Activated B cell treated with CpG ODN at 0.5 μM for 24 hours (primary cell): ENCODE measurements around the gene TMEM117. TPM values are rescaled to one million over a fixed set of nuclear protein-coding genes. Genes with fewer than 3 reads are reported as not detected.

Source experiments
- ATAC-seq: fragments of 200-7000 bp; cut with Tn5 transposase; one replicate; pipeline ENCODE4 v1.10.0; 2021; ENCODE audit warnings: low read depth, mild to moderate bottlenecking, moderate library complexity
- CTCF ChIA-PET: fragments of 350-600 bp; sonication (Branson Sonifier 250); formaldehyde crosslinking; loops from one replicate; lab custom pipeline; 2021; ENCODE audit warnings: antibody characterized with exemption; lab: Charles Lee
- POLR2A ChIA-PET: fragments of 350-600 bp; sonication (Branson Sonifier 250); formaldehyde crosslinking; loops from one replicate; lab custom pipeline; 2021; ENCODE audit warnings: antibody characterized with exemption; lab: Charles Lee
- DNase-seq: peaks from one replicate; pipeline ENCODE4 v3.0.0; 2022
- H3K27ac Mint-ChIP-seq: one replicate; pipeline ENCODE4 v1.8.0; 2020; ENCODE audit warnings: mixed read lengths
- H3K27me3 Mint-ChIP-seq: one replicate; pipeline ENCODE4 v1.8.0; 2021; ENCODE audit warnings: mixed read lengths
- H3K36me3 Mint-ChIP-seq: one replicate; pipeline ENCODE4 v1.8.0; 2021; ENCODE audit warnings: low read depth, mixed read lengths
- H3K4me1 Mint-ChIP-seq: one replicate; pipeline ENCODE4 v1.8.0; 2021; ENCODE audit warnings: mixed read lengths
- H3K4me3 Mint-ChIP-seq: one replicate; pipeline ENCODE4 v1.8.0; 2020; ENCODE audit warnings: mild to moderate bottlenecking, mixed read lengths
- H3K9me3 Mint-ChIP-seq: one replicate; pipeline ENCODE4 v1.8.0; 2020; ENCODE audit warnings: mixed read lengths
- intact Hi-C: fragments of 100-400 bp; cut with micrococcal nuclease; formaldehyde crosslinking; loops from one replicate; pipeline ENCODE4 v1.15.1; 2024
- total RNA-seq: library from RNA; stranded (reverse); gene quantifications from 2 replicates; pipeline ENCODE4 v1.2.3, GENCODE V29; 2022
- TF ChIP-seq, protein P1 (sequence below): fragments of 200-600 bp; IDR thresholded peaks from one replicate; pipeline ENCODE4 v1.8.0; 2022; ENCODE audit warnings: antibody characterized with exemption, mild to moderate bottlenecking

TMEM117 gene
- total RNA-seq, 1 donor from 2014 or later = 4.8 TPM

GRCh38 chr12:43898474-43898873, 62.6 kb downstream of the TMEM117 start:
- intact Hi-C loops = no loop called here
- Mint-ChIP-seq H3K4me1 (no peaks in the 10 kb centered on the region), H3K9me3 (no peaks in the 10 kb centered on the region), H3K27ac (no peak overlapping the region), H3K36me3 (peaks cover 6% of the 10 kb centered on the region), H3K27me3 (no peaks in the 10 kb centered on the region), H3K4me3 (no peak overlapping the region)
- ChIA-PET POLR2A (no interaction called here), CTCF (interaction anchor here (0.9 to 1.0 kb wide), 2 partner anchors 16 to 1526 kb away, joined by 3 to 4 read pairs; no protein-coding TSS in a partner anchor)
- DNase-seq = no peak
- ATAC-seq = no peak
- TF ChIP-seq, protein P1, sequence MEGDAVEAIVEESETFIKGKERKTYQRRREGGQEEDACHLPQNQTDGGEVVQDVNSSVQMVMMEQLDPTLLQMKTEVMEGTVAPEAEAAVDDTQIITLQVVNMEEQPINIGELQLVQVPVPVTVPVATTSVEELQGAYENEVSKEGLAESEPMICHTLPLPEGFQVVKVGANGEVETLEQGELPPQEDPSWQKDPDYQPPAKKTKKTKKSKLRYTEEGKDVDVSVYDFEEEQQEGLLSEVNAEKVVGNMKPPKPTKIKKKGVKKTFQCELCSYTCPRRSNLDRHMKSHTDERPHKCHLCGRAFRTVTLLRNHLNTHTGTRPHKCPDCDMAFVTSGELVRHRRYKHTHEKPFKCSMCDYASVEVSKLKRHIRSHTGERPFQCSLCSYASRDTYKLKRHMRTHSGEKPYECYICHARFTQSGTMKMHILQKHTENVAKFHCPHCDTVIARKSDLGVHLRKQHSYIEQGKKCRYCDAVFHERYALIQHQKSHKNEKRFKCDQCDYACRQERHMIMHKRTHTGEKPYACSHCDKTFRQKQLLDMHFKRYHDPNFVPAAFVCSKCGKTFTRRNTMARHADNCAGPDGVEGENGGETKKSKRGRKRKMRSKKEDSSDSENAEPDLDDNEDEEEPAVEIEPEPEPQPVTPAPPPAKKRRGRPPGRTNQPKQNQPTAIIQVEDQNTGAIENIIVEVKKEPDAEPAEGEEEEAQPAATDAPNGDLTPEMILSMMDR = no peak

GRCh38 chr12:43899574-43899973, 63.7 kb downstream of the TMEM117 start:
- intact Hi-C loops = no loop called here
- H3K4me3 Mint-ChIP-seq = no peak overlapping the region
- H3K36me3 Mint-ChIP-seq = peaks cover 6% of the 10 kb centered on the region
- TF ChIP-seq, protein P1 = no peak
- POLR2A ChIA-PET = no interaction called here
- no peak overlapping the region for H3K27ac Mint-ChIP-seq
- H3K4me1 Mint-ChIP-seq = no peaks in the 10 kb centered on the region
- no peaks in the 10 kb centered on the region for H3K27me3 Mint-ChIP-seq
- no peaks in the 10 kb centered on the region for H3K9me3 Mint-ChIP-seq
- CTCF ChIA-PET = no interaction called here
- DNase-seq = no peak
- ATAC-seq = no peak

- intact Hi-C loops = no loop called here
Measured at GRCh38 chr12:43903686-43904085, 67.8 kb downstream of the TMEM117 start.

DNA sequence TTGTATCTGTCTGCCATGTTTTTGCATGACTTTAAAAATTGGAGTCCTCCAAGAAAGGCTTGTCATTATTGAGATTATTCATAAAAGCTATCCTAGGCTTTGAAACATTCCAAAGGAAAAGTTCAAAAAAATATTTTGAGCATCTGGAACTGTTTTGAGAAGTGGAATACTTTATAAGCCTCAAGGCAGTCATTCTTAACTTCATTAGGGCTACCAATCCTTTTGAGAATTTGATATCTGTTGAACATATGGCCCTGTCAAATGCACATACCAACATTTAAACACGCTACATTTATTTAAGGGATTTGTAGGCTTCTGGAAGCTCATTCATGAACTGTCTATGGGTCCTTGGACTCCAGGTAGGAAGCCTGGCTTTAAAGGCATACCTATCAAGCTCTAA, 77.0 kb downstream of the TMEM117 start:
- no peak overlapping the region for H3K27ac Mint-ChIP-seq
- no peaks in the 10 kb centered on the region for H3K36me3 Mint-ChIP-seq
- ATAC-seq (no peak), DNase-seq (no peak)
- ChIA-PET CTCF (no interaction called here), POLR2A (no interaction called here)
- no peaks in the 10 kb centered on the region for H3K4me1 Mint-ChIP-seq
- TF ChIP-seq, protein P1 = no peak
- H3K9me3 Mint-ChIP-seq = no peaks in the 10 kb centered on the region
- intact Hi-C loops = no loop called here
- no peak overlapping the region for H3K4me3 Mint-ChIP-seq
- no peaks in the 10 kb centered on the region for H3K27me3 Mint-ChIP-seq

More at GRCh38 chr12:43903686-43904085, 67.8 kb downstream of the TMEM117 start:
- CTCF ChIA-PET = no interaction called here
- POLR2A ChIA-PET = no interaction called here
- Mint-ChIP-seq H3K27me3 (no peaks in the 10 kb centered on the region), H3K4me3 (no peak overlapping the region), H3K9me3 (no peaks in the 10 kb centered on the region), H3K36me3 (no peaks in the 10 kb centered on the region), H3K4me1 (no peaks in the 10 kb centered on the region), H3K27ac (no peak overlapping the region)
- DNase-seq (no peak), ATAC-seq (no peak)
- TF ChIP-seq, protein P1 = no peak

DNA sequence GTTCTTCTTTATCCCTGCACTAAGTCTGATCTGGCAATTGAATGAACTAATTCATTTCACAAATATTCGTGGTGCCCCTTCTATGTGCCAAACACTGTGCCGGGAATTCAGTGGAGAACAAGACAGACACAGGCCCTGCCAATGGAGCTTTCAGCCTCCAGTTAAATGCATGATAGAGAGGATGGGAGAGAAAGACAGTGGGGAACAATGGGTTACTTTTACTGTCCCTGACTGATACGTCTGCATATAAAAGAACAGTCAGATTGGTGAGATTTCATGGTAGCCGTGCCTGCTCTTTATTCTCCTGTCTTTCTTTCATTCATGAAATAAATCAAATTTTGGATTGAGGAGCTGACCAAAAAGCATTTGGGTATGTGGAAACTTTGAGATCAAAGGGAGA, 78.5 kb downstream of the TMEM117 start:
- DNase-seq (no peak), ATAC-seq (no peak)
- ChIA-PET POLR2A (no interaction called here), CTCF (no interaction called here)
- H3K4me3 Mint-ChIP-seq = no peak overlapping the region
- no peak overlapping the region for H3K27ac Mint-ChIP-seq
- intact Hi-C loops = no loop called here
- H3K9me3 Mint-ChIP-seq = no peaks in the 10 kb centered on the region
- H3K27me3 Mint-ChIP-seq = no peaks in the 10 kb centered on the region
- H3K4me1 Mint-ChIP-seq = no peaks in the 10 kb centered on the region
- TF ChIP-seq, protein P1 = no peak
- no peaks in the 10 kb centered on the region for H3K36me3 Mint-ChIP-seq
